IPS DF 19.7 (cell line): ENCODE measurements around the gene DDAH2.

Experiments used
- DNase-seq: peaks from one replicate; pipeline ENCODE4 v3.0.0-alpha.2; 2013; ENCODE audit warnings: low read depth, low spot score

Gene DDAH2

GRCh38 chr6:31760790-31761189 lies 31.7 kb upstream of the DDAH2 start:
- DNase-seq: no peak

GRCh38 chr6:31758281-31758680 lies 29.2 kb upstream of the DDAH2 start:
- DNase-seq: no peak

- no peak for DNase-seq
Observed at GRCh38 chr6:31752739-31753319, 23.7 kb upstream of the DDAH2 start.

GRCh38 chr6:31750411-31751022 lies 21.4 kb upstream of the DDAH2 start:
- DNase-seq: no peak

- no peak for DNase-seq
Observed at GRCh38 chr6:31749301-31750036, 20.4 kb upstream of the DDAH2 start.

- no peak for DNase-seq
Observed at GRCh38 chr6:31744422-31744821, 15.3 kb upstream of the DDAH2 start.

GRCh38 chr6:31742894-31743293 lies 13.8 kb upstream of the DDAH2 start:
- no peak for DNase-seq

GRCh38 chr6:31741815-31742214 lies 12.7 kb upstream of the DDAH2 start:
- no peak for DNase-seq

- DNase-seq: no peak
Observed at GRCh38 chr6:31740397-31741223, 11.5 kb upstream of the DDAH2 start.

GRCh38 chr6:31739639-31740396 lies 10.7 kb upstream of the DDAH2 start, which contains the start of gene MSH5:
Gene MSH5, plus strand, starts transcription at chr6:31740005. Its CDS starts 462 bp downstream, at chr6:31740467.
- DNase-seq: peak; percentile 99

- DNase-seq: no peak
Observed at GRCh38 chr6:31737991-31738979, 9.2 kb upstream of the DDAH2 start.

GRCh38 chr6:31737315-31737990 lies 8.4 kb upstream of the DDAH2 start:
- no peak for DNase-seq

GRCh38 chr6:31736768-31737314 lies 7.7 kb upstream of the DDAH2 start:
- DNase-seq: no peak

GRCh38 chr6:31736021-31736767 lies 7.1 kb upstream of the DDAH2 start, which contains the start of gene CLIC1:
Gene CLIC1, minus strand, starts transcription at chr6:31736530. Its CDS starts 230 bp downstream, at chr6:31736300.
- DNase-seq: no peak

GRCh38 chr6:31734821-31735406 lies 5.8 kb upstream of the DDAH2 start:
- no peak for DNase-seq

GRCh38 chr6:31734247-31734820 lies 5.2 kb upstream of the DDAH2 start:
- DNase-seq: no peak

GRCh38 chr6:31733734-31734133 lies 4.6 kb upstream of the DDAH2 start:
- DNase-seq: no peak

- no peak for DNase-seq
Observed at GRCh38 chr6:31732029-31732428, 2.9 kb upstream of the DDAH2 start.
